ENCODE results near the gene SORCS3.

- TF ChIP-seq, protein P1, sequence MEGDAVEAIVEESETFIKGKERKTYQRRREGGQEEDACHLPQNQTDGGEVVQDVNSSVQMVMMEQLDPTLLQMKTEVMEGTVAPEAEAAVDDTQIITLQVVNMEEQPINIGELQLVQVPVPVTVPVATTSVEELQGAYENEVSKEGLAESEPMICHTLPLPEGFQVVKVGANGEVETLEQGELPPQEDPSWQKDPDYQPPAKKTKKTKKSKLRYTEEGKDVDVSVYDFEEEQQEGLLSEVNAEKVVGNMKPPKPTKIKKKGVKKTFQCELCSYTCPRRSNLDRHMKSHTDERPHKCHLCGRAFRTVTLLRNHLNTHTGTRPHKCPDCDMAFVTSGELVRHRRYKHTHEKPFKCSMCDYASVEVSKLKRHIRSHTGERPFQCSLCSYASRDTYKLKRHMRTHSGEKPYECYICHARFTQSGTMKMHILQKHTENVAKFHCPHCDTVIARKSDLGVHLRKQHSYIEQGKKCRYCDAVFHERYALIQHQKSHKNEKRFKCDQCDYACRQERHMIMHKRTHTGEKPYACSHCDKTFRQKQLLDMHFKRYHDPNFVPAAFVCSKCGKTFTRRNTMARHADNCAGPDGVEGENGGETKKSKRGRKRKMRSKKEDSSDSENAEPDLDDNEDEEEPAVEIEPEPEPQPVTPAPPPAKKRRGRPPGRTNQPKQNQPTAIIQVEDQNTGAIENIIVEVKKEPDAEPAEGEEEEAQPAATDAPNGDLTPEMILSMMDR (IDR thresholded peaks at IDR 0.05; ENCODE audit: low read length): no peak
- no peak for TF ChIP-seq EZH2 (optimal IDR thresholded peaks at IDR 0.05; ENCODE audit: low read depth, low read length)
Observed at GRCh38 chr10:104941662-104942061, 300.6 kb downstream of the SORCS3 start.

Data from MM.1S (cell line).